Hepatocyte (in vitro differentiated cells): Measurements from ENCODE around the gene MUC4.

Source experiments
- EZH2 ChIP-seq: fragments of 200-600 bp; sonication (generic); IDR thresholded peaks from 2 replicates; pipeline ENCODE4 v1.6.1; 2016; ENCODE audit warnings: antibody characterized with exemption, mild to moderate bottlenecking, borderline replicate concordance
- EZH2phosphoT487 ChIP-seq: fragments of 200-600 bp; sonication (generic); IDR thresholded peaks from one replicate; pipeline ENCODE4 v1.6.1; 2018; ENCODE audit warnings: antibody characterized with exemption, mild to moderate bottlenecking, low read depth, moderate library complexity; ENCODE audit not compliant: unreplicated experiment, severe bottlenecking
- TF ChIP-seq, protein P1 (sequence below): fragments of 200-600 bp; sonication (generic); IDR thresholded peaks from 2 replicates; pipeline ENCODE4 v1.5.1; 2016; ENCODE audit warnings: antibody characterized with exemption, mild to moderate bottlenecking; ENCODE audit not compliant: poor library complexity

DNA sequence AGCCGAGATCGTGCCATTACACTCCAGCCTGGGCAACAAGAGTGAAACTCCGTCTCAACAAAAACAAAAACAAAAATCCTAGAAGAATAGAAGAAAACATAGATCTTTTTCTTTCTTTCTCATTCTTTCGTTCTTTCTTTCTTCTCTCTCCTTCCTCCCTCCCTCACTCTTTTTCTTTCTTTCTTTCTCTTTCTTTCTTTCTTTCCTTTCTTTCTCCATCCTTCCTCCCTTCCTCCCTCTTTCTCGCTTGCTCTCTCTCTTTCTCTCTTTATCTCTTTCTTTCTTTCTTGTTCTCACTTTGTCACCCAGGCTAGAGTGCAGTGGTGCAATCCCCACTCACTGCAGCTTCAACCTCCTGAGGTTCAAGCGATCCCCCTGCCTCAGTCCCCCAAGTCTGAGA lies 33.8 kb upstream of the MUC4 start:
- TF ChIP-seq, protein P1, sequence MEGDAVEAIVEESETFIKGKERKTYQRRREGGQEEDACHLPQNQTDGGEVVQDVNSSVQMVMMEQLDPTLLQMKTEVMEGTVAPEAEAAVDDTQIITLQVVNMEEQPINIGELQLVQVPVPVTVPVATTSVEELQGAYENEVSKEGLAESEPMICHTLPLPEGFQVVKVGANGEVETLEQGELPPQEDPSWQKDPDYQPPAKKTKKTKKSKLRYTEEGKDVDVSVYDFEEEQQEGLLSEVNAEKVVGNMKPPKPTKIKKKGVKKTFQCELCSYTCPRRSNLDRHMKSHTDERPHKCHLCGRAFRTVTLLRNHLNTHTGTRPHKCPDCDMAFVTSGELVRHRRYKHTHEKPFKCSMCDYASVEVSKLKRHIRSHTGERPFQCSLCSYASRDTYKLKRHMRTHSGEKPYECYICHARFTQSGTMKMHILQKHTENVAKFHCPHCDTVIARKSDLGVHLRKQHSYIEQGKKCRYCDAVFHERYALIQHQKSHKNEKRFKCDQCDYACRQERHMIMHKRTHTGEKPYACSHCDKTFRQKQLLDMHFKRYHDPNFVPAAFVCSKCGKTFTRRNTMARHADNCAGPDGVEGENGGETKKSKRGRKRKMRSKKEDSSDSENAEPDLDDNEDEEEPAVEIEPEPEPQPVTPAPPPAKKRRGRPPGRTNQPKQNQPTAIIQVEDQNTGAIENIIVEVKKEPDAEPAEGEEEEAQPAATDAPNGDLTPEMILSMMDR: no peak
- TF ChIP-seq EZH2 (no peak), EZH2phosphoT487 (no peak)
